CD4-positive, alpha-beta memory T cell (primary cell): ENCODE results near the gene TTYH2. TPM values are rescaled to one million over a fixed set of nuclear protein-coding genes. Genes with fewer than 3 reads are reported as not detected.

Source experiments
- CTCF ChIA-PET: fragments of 350-600 bp; sonication (Branson Sonifier 250); formaldehyde crosslinking; loops from one replicate; lab custom pipeline; 2021; ENCODE audit warnings: inconsistent platforms; ENCODE audit not compliant: partially characterized antibody; lab: Charles Lee
- POLR2A ChIA-PET: fragments of 350-600 bp; sonication (Branson Sonifier 250); formaldehyde crosslinking; loops from one replicate; lab custom pipeline; 2021; ENCODE audit not compliant: partially characterized antibody; lab: Charles Lee
- DNase-seq, 5 donors: peaks; one replicate each; pipeline versions ENCODE4 v3.0.0 to v3.0.0-alpha.2; 2020 to 2022; ENCODE audit warnings: mixed read lengths in 1 of 5
- H3K27ac ChIP-seq: one replicate; pipeline ENCODE4 v1.7.0; 2013; ENCODE audit warnings: low read depth, low read length
- H3K27me3 ChIP-seq: 2 replicates; pipeline ENCODE4 v1.7.0; 2013; ENCODE audit warnings: mild to moderate bottlenecking, low read length, moderate library complexity; ENCODE audit not compliant: insufficient read depth
- H3K36me3 ChIP-seq: 2 replicates; pipeline ENCODE4 v1.7.0; 2013; ENCODE audit warnings: mild to moderate bottlenecking, low read length, moderate library complexity; ENCODE audit not compliant: insufficient read depth
- H3K4me1 ChIP-seq: 2 replicates; pipeline ENCODE4 v1.7.0; 2013; ENCODE audit warnings: mild to moderate bottlenecking, low read length, moderate library complexity; ENCODE audit not compliant: insufficient read depth
- H3K4me3 ChIP-seq, 2 donors: one replicate each; pipeline ENCODE4 v1.7.0; 2013; ENCODE audit warnings: low read length in 2 of 2, mild to moderate bottlenecking in 1 of 2
- H3K9me3 ChIP-seq, 2 donors: one replicate each; pipeline ENCODE4 v1.7.0; 2013; ENCODE audit warnings: low read length in 2 of 2, control low read depth in 1 of 2; ENCODE audit not compliant: control insufficient read depth in 1 of 2
- H3K27ac Mint-ChIP-seq, 7 donors: one replicate each; pipeline ENCODE4 v1.8.0; 2020 to 2021; ENCODE audit warnings: mixed read lengths in 7 of 7, mild to moderate bottlenecking in 6 of 7, inconsistent platforms in 3 of 7, moderate library complexity in 3 of 7
- H3K27me3 Mint-ChIP-seq, 2 donors: one replicate each; pipeline ENCODE4 v1.8.0; 2020 to 2021; ENCODE audit warnings: mixed read lengths in 2 of 2
- H3K36me3 Mint-ChIP-seq, 2 donors: one replicate each; pipeline ENCODE4 v1.8.0; 2020 to 2021; ENCODE audit warnings: mixed read lengths in 2 of 2, inconsistent platforms in 1 of 2, mild to moderate bottlenecking in 1 of 2
- H3K4me1 Mint-ChIP-seq, 4 donors: one replicate each; pipeline ENCODE4 v1.8.0; 2020 to 2021; ENCODE audit warnings: mixed read lengths in 4 of 4, mild to moderate bottlenecking in 1 of 4
- H3K4me3 Mint-ChIP-seq, 8 donors: one replicate each; pipeline ENCODE4 v1.8.0; 2020 to 2021; ENCODE audit warnings: mixed read lengths in 8 of 8, mild to moderate bottlenecking in 7 of 8, moderate library complexity in 6 of 8, inconsistent platforms in 3 of 8
- H3K9me3 Mint-ChIP-seq, 8 donors: one replicate each; pipeline ENCODE4 v1.8.0; 2020 to 2021; ENCODE audit warnings: mixed read lengths in 8 of 8, mild to moderate bottlenecking in 5 of 8, inconsistent platforms in 3 of 8, moderate library complexity in 1 of 8
- intact Hi-C: fragments of 100-400 bp; cut with micrococcal nuclease; formaldehyde crosslinking; loops from one replicate; pipeline ENCODE4 v1.15.1; 2023
- polyA plus RNA-seq, 2 donors: library from polyadenylated mRNA; unstranded; fragments of 300-500 nt; fragmentation: Illumina TruSeq; gene quantifications; one replicate each; pipeline ENCODE4 v1.2.3, GENCODE V29; 2021
- total RNA-seq, 2 experiments: library from RNA; stranded (reverse); gene quantifications; one replicate each; pipeline ENCODE4 v1.2.3, GENCODE V29; 2021

TTYH2 gene
- total and polyA plus RNA-seq, 4 experiments from 2014 or later = 7.0 to 42.4 (median 24.2) TPM

DNA sequence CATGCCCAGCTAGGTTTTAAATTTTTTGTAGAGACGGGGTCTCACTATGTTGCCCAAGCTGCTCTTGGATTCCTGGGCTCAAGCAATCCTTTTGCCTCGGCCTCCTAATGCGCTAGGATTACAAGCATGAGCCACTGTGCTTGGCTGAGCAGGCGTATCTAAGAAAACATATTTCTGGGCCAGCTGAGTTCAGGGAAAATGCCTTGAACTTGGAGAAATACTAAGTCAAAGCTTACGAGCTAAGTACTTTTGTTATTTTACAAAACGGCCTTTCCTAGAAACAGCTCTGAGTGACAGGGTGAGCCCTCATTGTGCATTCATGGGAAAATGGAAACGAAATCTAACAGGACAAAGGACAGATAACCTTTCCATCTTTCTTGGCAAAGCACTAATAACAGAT is 85.4 kb downstream of the TTYH2 start:
- peaks cover 0 to 2% (median 0%) of the 10 kb centered on the region in 8 donors for H3K9me3 Mint-ChIP-seq
- H3K9me3 ChIP-seq = no peaks in the 10 kb centered on the region
- no peaks in the 10 kb centered on the region for H3K27me3 Mint-ChIP-seq
- no peaks in the 10 kb centered on the region for H3K36me3 ChIP-seq
- H3K27ac ChIP-seq = no peak overlapping the region
- no peak overlapping the region for H3K4me3 Mint-ChIP-seq
- H3K27ac Mint-ChIP-seq = no peak overlapping the region
- H3K4me1 ChIP-seq = peaks cover 15% of the 10 kb centered on the region
- intact Hi-C loops = no loop called here
- DNase-seq = no peak
- H3K4me1 Mint-ChIP-seq = peaks cover 17 to 31% (median 25%) of the 10 kb centered on the region in 4 donors
- POLR2A ChIA-PET = interaction anchor here (1.9 to 6.5 kb wide), 3 partner anchors 16 to 86 kb away, joined by 4 to 86 read pairs (median 19); partner anchors contain the start of gene TTYH2
- CTCF ChIA-PET = interaction anchor here (1.0 to 8.8 kb wide), 12 partner anchors 15 to 160 kb away, joined by 3 to 230 read pairs (median 8); partner anchors contain the start of genes BTBD17, DNAI2, RPL38 and TTYH2
- no peak overlapping the region for H3K4me3 ChIP-seq
- H3K36me3 Mint-ChIP-seq = peaks cover 0 to 4% of the 10 kb centered on the region in 2 donors
- H3K27me3 ChIP-seq = no peaks in the 10 kb centered on the region

DNA sequence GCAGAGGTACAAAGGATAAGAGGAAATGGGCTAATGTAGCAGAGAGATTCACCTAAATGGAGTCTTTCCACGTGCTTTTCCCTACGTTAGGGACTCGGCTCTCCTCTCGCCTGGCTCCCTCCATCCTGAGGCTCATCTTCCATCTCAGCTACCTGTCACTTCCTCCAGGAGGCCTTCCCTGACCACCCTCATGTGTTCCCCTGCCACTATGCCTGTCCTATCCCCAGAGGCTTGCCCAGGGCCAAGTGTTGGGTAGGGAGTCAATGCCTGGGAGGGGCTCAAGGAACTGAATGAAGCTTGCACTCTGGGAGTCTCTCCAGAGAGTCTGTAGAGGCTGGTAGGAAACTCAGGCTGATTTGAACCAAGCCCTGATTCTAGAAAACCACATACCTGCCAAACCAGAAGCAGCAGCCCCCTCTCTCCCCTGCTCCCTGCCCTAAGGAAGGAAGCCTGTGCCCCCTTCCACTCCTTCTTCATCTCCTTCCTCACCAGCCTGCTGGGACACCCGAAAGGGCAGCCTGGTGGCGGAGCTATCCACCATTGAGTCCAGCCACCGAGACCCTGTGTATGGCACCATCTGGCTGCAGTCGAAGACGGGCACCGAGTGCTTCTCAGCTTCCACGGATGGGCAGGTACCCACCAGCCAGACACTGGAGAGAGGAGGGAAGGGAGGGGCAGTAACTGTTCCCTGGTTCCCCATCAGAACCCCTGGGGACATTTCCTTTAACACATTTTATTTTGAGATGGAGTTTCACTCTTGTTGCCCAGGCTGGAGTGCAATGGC is 86.0 kb downstream of the TTYH2 start:
- ChIA-PET POLR2A (interaction anchor here (1.9 to 6.5 kb wide), 3 partner anchors 17 to 87 kb away, joined by 4 to 86 read pairs (median 19); partner anchors contain the start of gene TTYH2), CTCF (interaction anchor here (1.0 to 8.8 kb wide), 11 partner anchors 15 to 99 kb away, joined by 3 to 230 read pairs (median 11); partner anchors contain the start of genes BTBD17, DNAI2, RPL38 and TTYH2)
- H3K4me3 ChIP-seq = no peak overlapping the region
- Mint-ChIP-seq H3K36me3 (peaks cover 0 to 4% of the 10 kb centered on the region in 2 donors), H3K27me3 (no peaks in the 10 kb centered on the region), H3K4me1 (peaks cover 17 to 31% (median 25%) of the 10 kb centered on the region in 4 donors), H3K4me3 (no peak overlapping the region), H3K9me3 (peaks cover 0 to 2% (median 0%) of the 10 kb centered on the region in 8 donors), H3K27ac (peak overlapping the region in 2 of 7 donors; percentile 43 to 50)
- peaks cover 15% of the 10 kb centered on the region for H3K4me1 ChIP-seq
- H3K9me3 ChIP-seq = no peaks in the 10 kb centered on the region
- intact Hi-C loops = no loop called here
- no peak for DNase-seq
- no peaks in the 10 kb centered on the region for H3K36me3 ChIP-seq
- H3K27ac ChIP-seq = no peak overlapping the region
- H3K27me3 ChIP-seq = no peaks in the 10 kb centered on the region

DNA sequence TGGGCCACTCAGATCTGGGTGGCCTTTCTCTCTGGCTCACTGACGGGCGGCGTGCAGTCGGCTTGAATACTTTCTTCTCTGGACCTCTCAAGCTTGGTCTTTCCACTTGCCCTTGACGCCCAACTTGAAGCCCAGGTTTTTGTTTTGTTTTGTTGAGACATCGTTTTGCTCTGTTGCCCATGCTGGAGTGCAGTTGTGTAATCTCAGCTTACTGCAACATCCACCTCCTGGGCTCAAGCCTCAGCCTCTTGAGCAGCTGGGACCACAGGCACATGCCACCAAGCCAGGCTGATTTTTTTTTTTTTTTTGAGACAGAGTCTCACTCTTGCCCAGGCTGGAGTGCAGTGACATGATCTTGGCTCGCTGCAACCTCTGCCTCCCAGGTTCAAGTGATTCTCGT is 89.9 kb downstream of the TTYH2 start:
- no peak overlapping the region for H3K4me3 Mint-ChIP-seq
- no peak overlapping the region for H3K27ac Mint-ChIP-seq
- H3K4me1 Mint-ChIP-seq = peaks cover 9 to 16% (median 13%) of the 10 kb centered on the region in 4 donors
- H3K27me3 ChIP-seq = no peaks in the 10 kb centered on the region
- no peak overlapping the region for H3K4me3 ChIP-seq
- peaks cover 0 to 2% of the 10 kb centered on the region in 2 donors for H3K27me3 Mint-ChIP-seq
- peaks cover 0 to 4% of the 10 kb centered on the region in 2 donors for H3K36me3 Mint-ChIP-seq
- ChIA-PET POLR2A (interaction anchor here (0.7 to 1.5 kb wide), 2 partner anchors 23 to 58 kb away, joined by 3 to 4 read pairs; partner anchors contain the start of gene BTBD17), CTCF (interaction anchor here (0.9 to 4.6 kb wide), 9 partner anchors 49 to 104 kb away, joined by 3 to 62 read pairs (median 4); partner anchors contain the start of genes BTBD17 and GPR142)
- no peaks in the 10 kb centered on the region for H3K9me3 ChIP-seq
- peaks cover 7% of the 10 kb centered on the region for H3K4me1 ChIP-seq
- H3K27ac ChIP-seq = no peak overlapping the region
- no peak for DNase-seq
- intact Hi-C loops = no loop called here
- H3K36me3 ChIP-seq = no peaks in the 10 kb centered on the region
- peaks cover 0 to 2% (median 0%) of the 10 kb centered on the region in 8 donors for H3K9me3 Mint-ChIP-seq

DNA sequence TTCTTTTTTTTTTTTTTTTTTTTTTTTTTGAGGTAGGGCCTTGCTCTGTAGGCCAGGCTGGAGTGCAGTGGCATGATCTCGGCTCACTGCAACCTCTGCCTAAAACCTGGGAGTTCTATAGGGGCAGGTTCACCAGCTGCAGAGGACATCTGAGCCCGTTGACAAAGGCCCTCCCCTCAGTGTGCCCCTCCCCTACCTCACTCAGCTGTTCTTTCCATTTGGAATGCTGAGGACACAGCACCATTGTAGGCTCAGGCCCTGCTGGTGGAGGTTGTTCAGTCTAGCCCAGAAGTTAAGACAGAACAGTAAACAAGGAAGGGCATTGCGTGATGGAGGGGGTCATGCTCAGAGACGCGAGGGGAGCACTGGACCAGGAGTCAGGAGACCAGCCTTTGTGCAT is 90.8 kb downstream of the TTYH2 start:
- Mint-ChIP-seq H3K4me1 (peaks cover 9 to 16% (median 13%) of the 10 kb centered on the region in 4 donors), H3K4me3 (no peak overlapping the region), H3K36me3 (peaks cover 0 to 4% of the 10 kb centered on the region in 2 donors), H3K27ac (peak overlapping the region in 2 of 7 donors; percentile 31 to 41), H3K27me3 (peaks cover 0 to 2% of the 10 kb centered on the region in 2 donors), H3K9me3 (peaks cover 0 to 2% (median 0%) of the 10 kb centered on the region in 8 donors)
- ChIA-PET POLR2A (interaction anchor here (0.7 to 1.5 kb wide), 3 partner anchors 24 to 57 kb away, joined by 3 to 4 read pairs (median 3); partner anchors contain the start of gene BTBD17), CTCF (interaction anchor here (0.7 to 4.6 kb wide), 10 partner anchors 9 to 104 kb away, joined by 3 to 62 read pairs (median 4); partner anchors contain the start of genes BTBD17 and GPR142)
- intact Hi-C loops = no loop called here
- DNase-seq = no peak
- Histone ChIP-seq H3K4me3 (no peak overlapping the region), H3K9me3 (no peaks in the 10 kb centered on the region), H3K36me3 (no peaks in the 10 kb centered on the region), H3K27ac (no peak overlapping the region), H3K4me1 (peaks cover 7% of the 10 kb centered on the region), H3K27me3 (no peaks in the 10 kb centered on the region)

DNA sequence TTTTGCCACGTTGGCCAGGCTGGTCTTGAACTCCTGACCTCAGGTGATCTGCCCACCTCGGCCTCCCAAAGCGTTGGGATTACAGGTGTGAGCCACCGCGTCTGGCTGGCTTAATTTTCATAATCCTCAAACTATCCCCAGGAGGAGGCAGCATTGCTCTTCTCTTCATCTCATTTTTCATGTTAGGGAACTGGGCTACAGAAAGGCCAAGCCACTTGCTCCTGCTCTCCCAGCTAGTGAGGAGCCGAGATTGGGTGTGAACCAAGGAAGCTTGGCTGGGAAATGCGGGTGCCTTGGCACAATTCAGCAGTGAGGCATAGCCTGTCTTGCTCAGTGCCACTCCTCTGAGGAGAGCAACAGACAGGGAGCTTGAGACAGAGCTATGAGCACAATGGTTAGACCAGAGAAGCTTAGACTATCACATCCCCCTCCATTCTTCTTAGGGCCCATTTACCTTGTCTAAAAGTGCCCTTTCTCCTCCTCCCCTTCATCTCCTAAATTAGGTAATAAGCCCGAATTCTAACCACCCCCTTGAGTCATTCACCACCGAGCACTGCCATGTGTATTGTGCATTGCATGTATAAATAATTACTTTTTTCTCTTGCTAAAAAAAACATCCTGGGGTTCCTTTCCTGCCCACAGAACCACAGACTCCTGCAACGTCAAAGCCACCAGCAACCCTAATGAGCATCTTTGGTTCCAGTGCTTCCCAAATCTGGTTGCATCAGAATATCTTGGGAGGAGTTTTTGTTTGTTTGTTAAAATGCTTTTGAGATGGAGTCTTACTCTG is 92.7 kb downstream of the TTYH2 start:
- H3K27ac ChIP-seq = no peak overlapping the region
- ChIA-PET CTCF (interaction anchor here (0.7 to 4.6 kb wide), 10 partner anchors 22 to 152 kb away, joined by 3 to 62 read pairs (median 5); partner anchors contain the start of genes BTBD17, GPR142 and TTYH2), POLR2A (interaction anchor here (1.2 kb wide), 1 partner anchor 55 kb away, joined by 3 read pairs; no protein-coding TSS in a partner anchor)
- no peaks in the 10 kb centered on the region for H3K36me3 ChIP-seq
- Mint-ChIP-seq H3K4me3 (no peak overlapping the region), H3K4me1 (peaks cover 8 to 14% (median 12%) of the 10 kb centered on the region in 4 donors), H3K27me3 (peaks cover 0 to 2% of the 10 kb centered on the region in 2 donors), H3K27ac (peak overlapping the region in 2 of 7 donors; percentile 53 to 83), H3K9me3 (peaks cover 0 to 2% (median 0%) of the 10 kb centered on the region in 8 donors), H3K36me3 (peaks cover 0 to 4% of the 10 kb centered on the region in 2 donors)
- no peak overlapping the region for H3K4me3 ChIP-seq
- no peak for DNase-seq
- peaks cover 7% of the 10 kb centered on the region for H3K4me1 ChIP-seq
- H3K27me3 ChIP-seq = no peaks in the 10 kb centered on the region
- H3K9me3 ChIP-seq = no peaks in the 10 kb centered on the region
- intact Hi-C loops = no loop called here

DNA sequence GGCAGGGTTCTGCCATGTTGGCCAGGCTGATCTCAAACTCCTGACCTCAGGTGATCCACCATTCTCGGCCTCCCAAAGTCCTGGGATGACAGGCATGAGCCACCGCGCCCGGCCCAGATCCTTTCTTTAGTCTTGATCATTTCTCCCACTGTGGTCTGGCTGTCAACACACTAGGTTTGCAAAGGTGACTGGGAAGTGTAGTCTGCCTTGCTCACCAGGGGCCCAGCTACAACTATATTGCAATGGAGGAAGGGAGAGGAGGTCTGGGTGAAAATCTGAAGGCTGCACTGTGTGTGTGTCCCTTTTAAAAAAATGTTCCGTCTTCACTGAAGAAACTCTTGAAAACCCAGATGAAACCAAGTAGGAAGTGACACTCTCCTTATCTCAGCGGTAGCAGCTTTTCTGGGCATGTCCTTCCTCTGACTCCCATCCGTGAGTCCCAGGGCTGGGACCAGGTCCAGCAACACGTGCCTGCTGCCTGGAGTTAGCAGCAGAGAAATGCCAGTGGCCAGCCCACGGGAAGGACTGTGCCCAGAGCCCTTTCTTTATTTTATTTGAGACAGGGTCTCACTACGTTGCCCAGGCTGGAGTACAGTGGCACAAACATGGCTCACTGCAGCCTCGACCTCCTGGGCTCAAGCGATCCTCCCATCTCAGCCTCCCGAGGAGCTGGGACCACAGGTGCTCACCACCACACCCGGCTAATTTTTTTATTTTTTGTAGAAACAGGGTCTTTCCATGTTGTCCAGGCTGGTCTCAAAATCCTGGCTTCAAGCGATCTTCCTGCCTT is 94.8 kb downstream of the TTYH2 start:
- H3K27me3 Mint-ChIP-seq = peaks cover 0 to 2% of the 10 kb centered on the region in 2 donors
- no peak for DNase-seq
- POLR2A ChIA-PET = no interaction called here
- no peaks in the 10 kb centered on the region for H3K36me3 Mint-ChIP-seq
- peaks cover 0 to 5% (median 0%) of the 10 kb centered on the region in 8 donors for H3K9me3 Mint-ChIP-seq
- H3K36me3 ChIP-seq = no peaks in the 10 kb centered on the region
- intact Hi-C loops = no loop called here
- no peaks in the 10 kb centered on the region for H3K27me3 ChIP-seq
- no peak overlapping the region for H3K27ac ChIP-seq
- H3K9me3 ChIP-seq = no peaks in the 10 kb centered on the region
- H3K4me1 ChIP-seq = peaks cover 7% of the 10 kb centered on the region
- no peak overlapping the region for H3K4me3 Mint-ChIP-seq
- H3K4me3 ChIP-seq = no peak overlapping the region
- peaks cover 6 to 9% (median 8%) of the 10 kb centered on the region in 4 donors for H3K4me1 Mint-ChIP-seq
- CTCF ChIA-PET = interaction anchor here (1.0 to 1.2 kb wide), 3 partner anchors 11 to 60 kb away, joined by 3 read pairs; no protein-coding TSS in a partner anchor
- peak overlapping the region in 1 of 7 donors; percentile 51 for H3K27ac Mint-ChIP-seq
